T follicular helper cell (primary cell): ENCODE results near the gene GALNT3.

Experiments used
- DNase-seq: peaks from one replicate; pipeline ENCODE4 v3.0.0-alpha.2; 2020; ENCODE audit warnings: low read depth
- total RNA-seq, 2 experiments: gene quantifications; one replicate each; lab custom pipeline; 2026; lab: John Stamatoyannopoulos, UW

Gene GALNT3
- 4.9 to 10.5 reads per million in 2 experiments for total RNA-seq

- DNase-seq: no peak
Measured at GRCh38 chr2:165793779-165794535, at the start of gene GALNT3. TSS of gene GALNT3 (minus strand) at chr2:165794247. CDS start at chr2:165770700, 23,547 bp downstream.

- DNase-seq: no peak
Measured at GRCh38 chr2:165843351-165843750, 49.3 kb upstream of the GALNT3 start.

- DNase-seq: no peak
Measured at GRCh38 chr2:165840333-165840958, 46.4 kb upstream of the GALNT3 start.

GRCh38 chr2:165839610-165840009 lies 45.6 kb upstream of the GALNT3 start:
- DNase-seq: no peak

- DNase-seq: no peak
Measured at GRCh38 chr2:165837122-165837521, 43.1 kb upstream of the GALNT3 start.

- DNase-seq: no peak
Measured at GRCh38 chr2:165835363-165835762, 41.3 kb upstream of the GALNT3 start.

GRCh38 chr2:165833156-165833555 lies 39.1 kb upstream of the GALNT3 start:
- DNase-seq: no peak

GRCh38 chr2:165827921-165828276 lies 33.9 kb upstream of the GALNT3 start:
- no peak for DNase-seq

GRCh38 chr2:165827016-165827920 lies 33.2 kb upstream of the GALNT3 start:
- DNase-seq: no peak

- no peak for DNase-seq
Measured at GRCh38 chr2:165825041-165825440, 31.0 kb upstream of the GALNT3 start.

- no peak for DNase-seq
Measured at GRCh38 chr2:165820296-165820695, 26.2 kb upstream of the GALNT3 start.

- no peak for DNase-seq
Measured at GRCh38 chr2:165818920-165819319, 24.9 kb upstream of the GALNT3 start.

GRCh38 chr2:165815299-165816141 lies 21.5 kb upstream of the GALNT3 start:
- no peak for DNase-seq

GRCh38 chr2:165814473-165814872 lies 20.4 kb upstream of the GALNT3 start:
- no peak for DNase-seq

GRCh38 chr2:165811592-165812370 lies 17.7 kb upstream of the GALNT3 start:
- DNase-seq: no peak

GRCh38 chr2:165810418-165810817 lies 16.4 kb upstream of the GALNT3 start:
- DNase-seq: no peak

GRCh38 chr2:165804719-165805118 lies 10.7 kb upstream of the GALNT3 start:
- no peak for DNase-seq

GRCh38 chr2:165803123-165803760 lies 9.2 kb upstream of the GALNT3 start:
- DNase-seq: no peak

GRCh38 chr2:165801176-165801575 lies 7.1 kb upstream of the GALNT3 start:
- DNase-seq: no peak

GRCh38 chr2:165796819-165797530 lies 2.9 kb upstream of the GALNT3 start:
- DNase-seq: no peak
